Liver (tissue), 9 donors: Measurements from ENCODE around the gene B4GALT2. TPM values are rescaled to one million over a fixed set of nuclear protein-coding genes. Genes with fewer than 3 reads are reported as not detected.

Experiments used
- DNase-seq: peaks from one replicate; pipeline ENCODE4 v3.0.0-alpha.2; 2017; ENCODE audit warnings: low spot score
- H3K27ac ChIP-seq, 2 donors: one replicate each; pipeline ENCODE4 v1.7.0; 2013; ENCODE audit warnings: inconsistent platforms in 2 of 2, low read length in 2 of 2, control low read depth in 1 of 2, low read depth in 1 of 2, mild to moderate bottlenecking in 1 of 2
- H3K27me3 ChIP-seq, 4 donors: one replicate each; pipeline versions ENCODE4 v1.6.1 to v1.7.0; 2013; ENCODE audit warnings: low read length in 3 of 4, inconsistent platforms in 1 of 4, mild to moderate bottlenecking in 1 of 4, moderate library complexity in 1 of 4; ENCODE audit not compliant: control insufficient read depth in 4 of 4, insufficient read depth in 4 of 4
- H3K36me3 ChIP-seq, 4 donors: one replicate each; pipeline versions ENCODE4 v1.6.1 to v1.7.0; 2013; ENCODE audit warnings: low read length in 3 of 4, mild to moderate bottlenecking in 3 of 4, low read depth in 1 of 4, moderate library complexity in 1 of 4; ENCODE audit not compliant: control insufficient read depth in 4 of 4, insufficient read depth in 3 of 4
- H3K4me1 ChIP-seq, 4 donors: one replicate each; pipeline versions ENCODE4 v1.6.1 to v1.7.0; 2013; ENCODE audit warnings: low read length in 3 of 4, mild to moderate bottlenecking in 3 of 4, moderate library complexity in 1 of 4; ENCODE audit not compliant: control insufficient read depth in 4 of 4, insufficient read depth in 4 of 4
- H3K4me3 ChIP-seq, 3 donors: one replicate each; pipeline versions ENCODE4 v1.6.1 to v1.7.0; 2013; ENCODE audit warnings: low read length in 3 of 3, control low read depth in 1 of 3, low read depth in 1 of 3, mild to moderate bottlenecking in 1 of 3
- H3K9ac ChIP-seq, 2 donors: one replicate each; pipeline ENCODE4 v1.7.0; 2013; ENCODE audit warnings: low read length in 2 of 2, mild to moderate bottlenecking in 2 of 2, moderate library complexity in 2 of 2, control low read depth in 1 of 2, low read depth in 1 of 2
- H3K9me3 ChIP-seq, 4 donors: one replicate each; pipeline versions ENCODE4 v1.6.1 to v1.7.0; 2013; ENCODE audit warnings: low read length in 3 of 4; ENCODE audit not compliant: control insufficient read depth in 4 of 4
- EGR1 ChIP-seq, 2 donors: IDR thresholded peaks; 2 replicates each; pipeline ENCODE4 v1.6.1; 2016 to 2018; ENCODE audit warnings: antibody characterized with exemption in 2 of 2, low read depth in 2 of 2
- FOXA1 ChIP-seq: IDR thresholded peaks from 2 replicates; pipeline ENCODE4 v1.6.1; 2016; ENCODE audit warnings: antibody characterized with exemption
- FOXA2 ChIP-seq: IDR thresholded peaks from 2 replicates; pipeline ENCODE4 v1.6.1; 2016; ENCODE audit warnings: antibody characterized with exemption
- GABPA ChIP-seq, 2 donors: IDR thresholded peaks in 1 of 2; conservative IDR thresholded peaks in 1 of 2; 2 replicates each; pipeline ENCODE4 v1.6.1; 2016; ENCODE audit warnings: antibody characterized with exemption in 2 of 2, mild to moderate bottlenecking in 1 of 2, moderate library complexity in 1 of 2
- HNF4G ChIP-seq: IDR thresholded peaks from 2 replicates; pipeline ENCODE4 v1.6.1; 2016; ENCODE audit warnings: antibody characterized with exemption
- NR2F2 ChIP-seq: IDR thresholded peaks from 2 replicates; pipeline ENCODE4 v1.6.1; 2016; ENCODE audit warnings: antibody characterized with exemption
- RAD21 ChIP-seq, 2 donors: IDR thresholded peaks; 2 replicates each; pipeline ENCODE4 v1.6.1; 2016; ENCODE audit warnings: antibody characterized with exemption in 2 of 2, mild to moderate bottlenecking in 2 of 2
- RXRA ChIP-seq, 2 donors: IDR thresholded peaks; 2 replicates each; pipeline ENCODE4 v1.6.1; 2017 to 2018; ENCODE audit warnings: antibody characterized with exemption in 2 of 2, mild to moderate bottlenecking in 1 of 2
- SP1 ChIP-seq: IDR thresholded peaks from 2 replicates; pipeline ENCODE4 v1.6.1; 2018; ENCODE audit warnings: antibody characterized with exemption, mild to moderate bottlenecking
- WGBS: extraction: QIAGEN DNeasy Blood & Tissue Kit; methylation state at CpG from one replicate; pipeline ENCODE4 v1.1.7; 2013; 5-methylcytosine and 5-hydroxymethylcytosine counted together
- polyA plus RNA-seq, 2 donors: library from polyadenylated mRNA; stranded (reverse) in 1 of 2; unstranded in 1 of 2; fragments of 200-250 nt in 1 of 2; fragments of >200 nt in 1 of 2; fragmentation: Nextera tagmentation in 1 of 2; extraction: Ambion mirVana in 1 of 2; gene quantifications; one replicate each; pipeline versions ENCODE4 v1.2.1 to v1.2.3, GENCODE V29; 2013 to 2015
- total RNA-seq, 2 donors: library from RNA; depleted of rRNA; stranded (reverse); fragments of >200 nt; gene quantifications; one replicate each; pipeline ENCODE4 v1.2.3, GENCODE V29; 2014
- TF ChIP-seq, protein P1 (sequence below): IDR thresholded peaks from 2 replicates; pipeline ENCODE4 v1.6.1; 2016; ENCODE audit warnings: antibody characterized with exemption
- TF ChIP-seq, protein P2 (sequence below): IDR thresholded peaks from 2 replicates; pipeline ENCODE4 v1.6.1; 2016; ENCODE audit warnings: antibody characterized with exemption
- TF ChIP-seq, protein P3 (sequence below): IDR thresholded peaks from 2 replicates; pipeline ENCODE4 v1.6.1; 2016; ENCODE audit warnings: antibody characterized with exemption, mild to moderate bottlenecking
- TF ChIP-seq, protein P4 (sequence below): IDR thresholded peaks from 2 replicates; pipeline ENCODE4 v1.6.1; 2016; ENCODE audit warnings: antibody characterized with exemption
- donor health status: healthy.
- donor health status: healthy.
- donor health status: healthy.
- donor health status: healthy.
- donor health status: healthy.

Gene B4GALT2
- total and polyA plus RNA-seq, 4 donors, result 2.9 to 31.5 (median 16.1) TPM

DNA sequence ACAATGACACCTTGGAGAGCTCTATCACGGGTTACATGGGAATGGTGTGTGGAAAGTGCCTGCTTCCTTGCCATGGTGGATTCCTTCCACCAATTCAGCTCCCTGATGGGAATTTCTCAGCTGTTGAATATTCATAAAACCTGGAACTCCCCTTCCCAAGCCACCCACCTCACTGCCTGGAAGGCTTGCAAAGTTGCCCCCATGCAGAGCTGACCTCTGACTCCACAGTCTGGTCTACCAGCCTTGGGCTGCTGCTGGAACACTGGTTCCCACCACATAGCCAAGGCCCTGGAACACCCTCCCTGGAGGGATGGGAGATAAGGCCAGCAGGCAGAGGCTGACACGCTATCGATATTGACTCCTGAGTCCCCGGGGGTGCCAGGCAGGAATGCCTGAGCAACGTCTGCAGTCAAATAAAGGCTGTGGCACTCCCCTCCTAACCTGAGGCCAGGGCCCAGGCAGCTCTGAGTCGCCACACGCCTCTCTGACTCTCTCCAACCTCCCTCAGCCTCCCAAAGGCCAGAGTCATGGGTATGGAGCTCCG lies 21.2 kb downstream of the B4GALT2 start:
- no peaks in the 10 kb centered on the region for H3K36me3 ChIP-seq
- 78% methylated on average over 8 of the region's 8 CpGs for WGBS
- H3K9me3 ChIP-seq, result no peaks in the 10 kb centered on the region
- no peak overlapping the region for H3K9ac ChIP-seq
- TF ChIP-seq EGR1 (IDR thresholded peaks at IDR 0.05; ENCODE audit: low read depth in 2 of 2) (no peak), SP1 (no peak), FOXA1 (no peak), GABPA (IDR thresholded peaks at IDR 0.05 in 1 of 2, conservative IDR thresholded peaks at IDR 0.05 in 1 of 2) (no peak), NR2F2 (no peak), HNF4G (no peak), RXRA (IDR thresholded peaks at IDR 0.05) (no peak), RAD21 (IDR thresholded peaks at IDR 0.05) (no peak)
- TF ChIP-seq, protein P1, sequence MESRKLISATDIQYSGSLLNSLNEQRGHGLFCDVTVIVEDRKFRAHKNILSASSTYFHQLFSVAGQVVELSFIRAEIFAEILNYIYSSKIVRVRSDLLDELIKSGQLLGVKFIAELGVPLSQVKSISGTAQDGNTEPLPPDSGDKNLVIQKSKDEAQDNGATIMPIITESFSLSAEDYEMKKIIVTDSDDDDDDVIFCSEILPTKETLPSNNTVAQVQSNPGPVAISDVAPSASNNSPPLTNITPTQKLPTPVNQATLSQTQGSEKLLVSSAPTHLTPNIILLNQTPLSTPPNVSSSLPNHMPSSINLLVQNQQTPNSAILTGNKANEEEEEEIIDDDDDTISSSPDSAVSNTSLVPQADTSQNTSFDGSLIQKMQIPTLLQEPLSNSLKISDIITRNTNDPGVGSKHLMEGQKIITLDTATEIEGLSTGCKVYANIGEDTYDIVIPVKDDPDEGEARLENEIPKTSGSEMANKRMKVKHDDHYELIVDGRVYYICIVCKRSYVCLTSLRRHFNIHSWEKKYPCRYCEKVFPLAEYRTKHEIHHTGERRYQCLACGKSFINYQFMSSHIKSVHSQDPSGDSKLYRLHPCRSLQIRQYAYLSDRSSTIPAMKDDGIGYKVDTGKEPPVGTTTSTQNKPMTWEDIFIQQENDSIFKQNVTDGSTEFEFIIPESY, result no peak
- TF ChIP-seq, protein P2, sequence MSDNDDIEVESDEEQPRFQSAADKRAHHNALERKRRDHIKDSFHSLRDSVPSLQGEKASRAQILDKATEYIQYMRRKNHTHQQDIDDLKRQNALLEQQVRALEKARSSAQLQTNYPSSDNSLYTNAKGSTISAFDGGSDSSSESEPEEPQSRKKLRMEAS, result no peak
- TF ChIP-seq, protein P3, sequence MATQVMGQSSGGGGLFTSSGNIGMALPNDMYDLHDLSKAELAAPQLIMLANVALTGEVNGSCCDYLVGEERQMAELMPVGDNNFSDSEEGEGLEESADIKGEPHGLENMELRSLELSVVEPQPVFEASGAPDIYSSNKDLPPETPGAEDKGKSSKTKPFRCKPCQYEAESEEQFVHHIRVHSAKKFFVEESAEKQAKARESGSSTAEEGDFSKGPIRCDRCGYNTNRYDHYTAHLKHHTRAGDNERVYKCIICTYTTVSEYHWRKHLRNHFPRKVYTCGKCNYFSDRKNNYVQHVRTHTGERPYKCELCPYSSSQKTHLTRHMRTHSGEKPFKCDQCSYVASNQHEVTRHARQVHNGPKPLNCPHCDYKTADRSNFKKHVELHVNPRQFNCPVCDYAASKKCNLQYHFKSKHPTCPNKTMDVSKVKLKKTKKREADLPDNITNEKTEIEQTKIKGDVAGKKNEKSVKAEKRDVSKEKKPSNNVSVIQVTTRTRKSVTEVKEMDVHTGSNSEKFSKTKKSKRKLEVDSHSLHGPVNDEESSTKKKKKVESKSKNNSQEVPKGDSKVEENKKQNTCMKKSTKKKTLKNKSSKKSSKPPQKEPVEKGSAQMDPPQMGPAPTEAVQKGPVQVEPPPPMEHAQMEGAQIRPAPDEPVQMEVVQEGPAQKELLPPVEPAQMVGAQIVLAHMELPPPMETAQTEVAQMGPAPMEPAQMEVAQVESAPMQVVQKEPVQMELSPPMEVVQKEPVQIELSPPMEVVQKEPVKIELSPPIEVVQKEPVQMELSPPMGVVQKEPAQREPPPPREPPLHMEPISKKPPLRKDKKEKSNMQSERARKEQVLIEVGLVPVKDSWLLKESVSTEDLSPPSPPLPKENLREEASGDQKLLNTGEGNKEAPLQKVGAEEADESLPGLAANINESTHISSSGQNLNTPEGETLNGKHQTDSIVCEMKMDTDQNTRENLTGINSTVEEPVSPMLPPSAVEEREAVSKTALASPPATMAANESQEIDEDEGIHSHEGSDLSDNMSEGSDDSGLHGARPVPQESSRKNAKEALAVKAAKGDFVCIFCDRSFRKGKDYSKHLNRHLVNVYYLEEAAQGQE, result no peak
- no peak for DNase-seq
- H3K27ac ChIP-seq, result no peak overlapping the region
- no peaks in the 10 kb centered on the region for H3K27me3 ChIP-seq
- no peaks in the 10 kb centered on the region for H3K4me1 ChIP-seq
- H3K4me3 ChIP-seq, result no peak overlapping the region

DNA sequence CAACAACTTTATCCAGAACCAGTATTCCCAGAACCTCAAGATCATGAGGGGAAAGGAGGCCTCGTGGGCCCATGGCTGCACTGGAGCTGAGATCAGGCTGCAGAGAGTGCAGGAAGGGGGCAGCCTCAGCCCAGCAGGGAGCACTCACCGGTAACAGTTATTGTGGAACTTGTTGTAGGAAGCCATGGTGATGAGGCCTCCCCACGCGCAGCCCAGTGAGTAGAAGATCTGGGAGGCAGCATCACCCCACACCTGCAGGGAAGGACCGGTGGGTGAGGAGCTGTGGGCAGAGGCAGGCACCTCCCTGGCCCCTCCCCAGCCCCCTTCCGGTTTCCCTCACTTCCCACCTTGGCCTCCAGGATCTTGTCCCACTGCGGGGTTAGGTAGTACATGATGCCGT lies 23.2 kb downstream of the B4GALT2 start:
- no peaks in the 10 kb centered on the region for H3K36me3 ChIP-seq
- whole genome bisulfite sequencing, result 86% methylated on average over 8 of the region's 8 CpGs

More for the DNA sequence above, 23.2 kb downstream of the B4GALT2 start:
- peaks cover 0 to 4% (median 1%) of the 10 kb centered on the region in 4 donors for H3K4me1 ChIP-seq
- no peak for TF ChIP-seq RXRA (IDR thresholded peaks at IDR 0.05)
- TF ChIP-seq, protein P4, sequence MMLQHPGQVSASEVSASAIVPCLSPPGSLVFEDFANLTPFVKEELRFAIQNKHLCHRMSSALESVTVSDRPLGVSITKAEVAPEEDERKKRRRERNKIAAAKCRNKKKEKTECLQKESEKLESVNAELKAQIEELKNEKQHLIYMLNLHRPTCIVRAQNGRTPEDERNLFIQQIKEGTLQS, result no peak
- no peak for TF ChIP-seq FOXA2
- TF ChIP-seq GABPA (IDR thresholded peaks at IDR 0.05 in 1 of 2, conservative IDR thresholded peaks at IDR 0.05 in 1 of 2), result no peak
- TF ChIP-seq NR2F2, result no peak
- DNase-seq, result no peak
- H3K27me3 ChIP-seq, result no peaks in the 10 kb centered on the region
- H3K9me3 ChIP-seq, result no peaks in the 10 kb centered on the region
- H3K4me3 ChIP-seq, result no peak overlapping the region
- H3K27ac ChIP-seq, result no peak overlapping the region
- no peak overlapping the region for H3K9ac ChIP-seq
